RWPE2 (cell line): ENCODE results near the gene OPRL1.
A peak's percentile ranks its signal among the peaks of the same experiment; 100 is the strongest.

Source experiments
- ATAC-seq: fragments of 200-7000 bp; cut with Tn5 transposase; 3 replicates; pipeline ENCODE4 v1.9.1; 2021; ENCODE audit warnings: low read depth
- DNase-seq: peaks from one replicate; pipeline ENCODE4 v3.0.0-alpha.2; 2020; ENCODE audit warnings: low spot score
- H3K27ac ChIP-seq: fragments of 450-650 bp; 2 replicates; pipeline ENCODE4 v1.5.1; 2017; ENCODE audit warnings: mild to moderate bottlenecking; ENCODE audit not compliant: poor library complexity, severe bottlenecking
- H3K27me3 ChIP-seq: fragments of 250-450 bp; sonication (Bioruptor Pico); 2 replicates; pipeline ENCODE4 v1.5.1; 2021; ENCODE audit warnings: mild to moderate bottlenecking, moderate library complexity; ENCODE audit not compliant: insufficient read depth, poor library complexity, severe bottlenecking
- H3K36me3 ChIP-seq: fragments of 250-450 bp; sonication (Bioruptor Pico); 2 replicates; pipeline ENCODE4 v1.5.1; 2020; ENCODE audit warnings: low read depth, mild to moderate bottlenecking, moderate library complexity
- H3K4me1 ChIP-seq: fragments of 250-450 bp; sonication (Bioruptor Pico); 2 replicates; pipeline ENCODE4 v1.5.1; 2021; ENCODE audit warnings: mild to moderate bottlenecking, moderate library complexity; ENCODE audit not compliant: insufficient read depth, poor library complexity, severe bottlenecking
- H3K4me3 ChIP-seq: fragments of 250-450 bp; sonication (Bioruptor Pico); 2 replicates; pipeline ENCODE4 v1.5.1; 2021; ENCODE audit warnings: mild to moderate bottlenecking, moderate library complexity; ENCODE audit not compliant: severe bottlenecking
- H3K9me3 ChIP-seq: fragments of 250-450 bp; sonication (Bioruptor Pico); 2 replicates; pipeline ENCODE4 v1.5.1; 2021; ENCODE audit warnings: mild to moderate bottlenecking, moderate library complexity; ENCODE audit not compliant: severe bottlenecking
- CTCF ChIP-seq: fragments of 450-650 bp; IDR thresholded peaks from one replicate; pipeline ENCODE4 v1.5.1; 2017; ENCODE audit warnings: mild to moderate bottlenecking, moderate library complexity; ENCODE audit not compliant: poor library complexity, severe bottlenecking

OPRL1 gene

DNA sequence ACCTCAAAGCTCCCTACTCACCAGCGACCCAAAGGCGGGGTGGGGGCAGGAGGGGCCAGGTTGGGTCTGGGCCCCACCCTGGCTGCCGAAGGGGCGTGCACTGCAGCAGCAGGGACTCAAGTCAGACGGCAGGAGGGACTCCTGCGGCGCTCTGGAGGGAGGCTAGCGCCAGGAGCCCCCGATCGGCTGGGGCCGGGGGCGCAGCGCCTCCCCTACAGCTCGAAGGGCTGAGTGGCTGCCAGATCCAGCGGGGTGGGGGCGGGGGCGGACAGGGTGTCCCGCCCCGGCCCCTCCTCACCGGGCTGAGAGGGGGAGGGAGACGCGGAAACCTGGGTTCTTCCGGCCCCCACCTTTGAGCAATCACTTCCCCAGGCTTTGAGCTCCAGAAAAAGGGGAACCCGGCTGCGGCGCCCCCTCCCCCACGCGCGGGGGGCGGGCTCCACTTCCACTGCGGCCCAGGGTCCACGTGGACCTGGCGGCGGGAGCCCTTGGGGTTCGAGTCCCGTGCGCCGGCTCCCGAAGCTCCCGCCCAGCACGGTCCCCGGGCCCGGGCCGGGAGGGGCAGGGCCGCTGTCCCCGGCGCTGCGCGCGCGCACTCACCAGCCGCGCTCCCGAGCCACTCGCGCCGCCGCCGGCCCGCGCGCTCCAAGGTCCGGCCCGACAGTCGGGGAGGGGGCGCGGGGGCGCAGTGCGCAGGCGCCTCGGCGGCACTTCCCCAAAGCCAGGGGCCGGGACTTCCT lies 439 bp upstream of the OPRL1 start, which contains the start of gene RGS19:
TSS of gene RGS19 (minus strand) at position 246 of the 740 bp plus-strand sequence. CDS start 2,632 bp downstream, outside the sequence.
- ATAC-seq, result peak; percentile 47
- TF ChIP-seq CTCF, result peak; percentile 6
- H3K27me3 ChIP-seq, result peaks cover 11% of the 10 kb centered on the region
- H3K9me3 ChIP-seq, result no peaks in the 10 kb centered on the region
- no peak for DNase-seq
- peaks cover 10% of the 10 kb centered on the region for H3K4me1 ChIP-seq
- H3K4me3 ChIP-seq, result peak within 1 kb of the TSS; percentile 85
- peak within 1 kb of the TSS; percentile 38 for H3K27ac ChIP-seq
- H3K36me3 ChIP-seq, result no peaks in the 10 kb centered on the region

- H3K4me3 ChIP-seq, result no peak overlapping the region
- DNase-seq (no peak), ATAC-seq (no peak)
- no peak for TF ChIP-seq CTCF
- no peaks in the 10 kb centered on the region for H3K9me3 ChIP-seq
- H3K27me3 ChIP-seq, result peaks cover 20% of the 10 kb centered on the region
- no peaks in the 10 kb centered on the region for H3K36me3 ChIP-seq
- H3K27ac ChIP-seq, result no peak overlapping the region
- H3K4me1 ChIP-seq, result peaks cover 10% of the 10 kb centered on the region
These were observed 1.1 kb downstream of the OPRL1 start for GRCh38 chr20:64080813-64081623.

- Histone ChIP-seq H3K27me3 (peaks cover 20% of the 10 kb centered on the region), H3K27ac (no peak overlapping the region), H3K4me3 (no peak overlapping the region), H3K36me3 (no peaks in the 10 kb centered on the region), H3K4me1 (peaks cover 10% of the 10 kb centered on the region), H3K9me3 (no peaks in the 10 kb centered on the region)
- TF ChIP-seq CTCF, result no peak
- DNase-seq (no peak), ATAC-seq (no peak)
These were observed 1.7 kb downstream of the OPRL1 start for GRCh38 chr20:64081624-64081964.

DNA sequence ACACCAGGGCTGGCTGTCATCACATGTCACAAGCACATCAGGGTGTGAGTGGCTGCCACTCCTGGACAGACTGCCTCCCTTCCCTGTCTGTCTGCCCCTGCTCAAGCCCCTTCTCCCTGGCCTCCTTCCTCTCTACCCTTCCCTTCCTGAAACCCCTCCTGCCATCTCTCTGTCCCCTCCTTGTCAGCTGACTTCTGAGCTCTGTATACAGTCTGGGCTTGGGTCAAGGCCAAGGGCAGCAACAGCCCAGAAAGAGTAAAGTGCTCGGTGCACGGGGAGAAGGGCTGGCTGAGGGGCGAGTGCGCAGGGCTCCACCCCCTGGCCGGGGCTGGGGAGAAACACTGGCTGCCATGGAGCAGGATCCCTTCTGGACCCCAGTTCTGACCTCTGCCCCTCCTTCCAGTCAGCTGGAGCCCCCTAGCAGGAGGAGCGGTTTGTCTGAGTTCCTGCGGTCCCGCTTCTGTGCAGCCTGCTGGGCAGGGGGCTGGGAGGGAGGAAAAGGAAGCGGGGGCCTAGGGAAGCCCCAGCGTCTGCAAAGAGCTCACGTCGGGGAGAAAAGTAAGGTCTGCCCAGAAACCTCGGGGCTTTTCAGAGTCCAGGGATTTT lies 2.3 kb downstream of the OPRL1 start:
- Histone ChIP-seq H3K36me3 (no peaks in the 10 kb centered on the region), H3K27ac (no peak overlapping the region), H3K27me3 (peaks cover 20% of the 10 kb centered on the region), H3K4me1 (peaks cover 10% of the 10 kb centered on the region), H3K9me3 (no peaks in the 10 kb centered on the region), H3K4me3 (no peak overlapping the region)
- no peak for TF ChIP-seq CTCF
- no peak for ATAC-seq
- no peak for DNase-seq
